ENCODE measurements around the gene BCAS3. TPM values are rescaled to one million over a fixed set of nuclear protein-coding genes. Genes with fewer than 3 reads are reported as not detected.

The BCAS3 gene
- total RNA-seq, 1 donor from 2014 or later: 44.8 TPM

- peaks cover 3% of the 10 kb centered on the region for H3K4me1 Mint-ChIP-seq (ENCODE audit: low read depth, unreplicated experiment)
- peaks cover 5% of the 10 kb centered on the region for H3K9me3 Mint-ChIP-seq (ENCODE audit: unreplicated experiment)
- H3K27ac Mint-ChIP-seq (ENCODE audit: unreplicated experiment): no peak overlapping the region
- peaks cover 3% of the 10 kb centered on the region for H3K27me3 Mint-ChIP-seq (ENCODE audit: unreplicated experiment)
- peaks cover 5% of the 10 kb centered on the region for H3K36me3 Mint-ChIP-seq (ENCODE audit: unreplicated experiment)
- TF ChIP-seq CTCF (IDR thresholded peaks at IDR 0.05; ENCODE audit: partially characterized antibody, unreplicated experiment): no peak
- no peak overlapping the region for H3K4me3 Mint-ChIP-seq (ENCODE audit: unreplicated experiment)
- no peak for DNase-seq
These were observed 745.2 kb downstream of the BCAS3 start for GRCh38 chr17:61422869-61423268.

GRCh38 chr17:61423967-61424649 lies 746.5 kb downstream of the BCAS3 start:
- Mint-ChIP-seq H3K9me3 (ENCODE audit: unreplicated experiment) (peaks cover 2% of the 10 kb centered on the region), H3K27ac (ENCODE audit: unreplicated experiment) (no peak overlapping the region), H3K36me3 (ENCODE audit: unreplicated experiment) (peaks cover 2% of the 10 kb centered on the region), H3K4me3 (ENCODE audit: unreplicated experiment) (no peak overlapping the region), H3K4me1 (ENCODE audit: low read depth, unreplicated experiment) (peaks cover 1% of the 10 kb centered on the region), H3K27me3 (ENCODE audit: unreplicated experiment) (peaks cover 3% of the 10 kb centered on the region)
- DNase-seq: no peak
- no peak for TF ChIP-seq CTCF (IDR thresholded peaks at IDR 0.05; ENCODE audit: partially characterized antibody, unreplicated experiment)

- H3K9me3 Mint-ChIP-seq (ENCODE audit: unreplicated experiment): peaks cover 2% of the 10 kb centered on the region
- no peak for DNase-seq
- no peaks in the 10 kb centered on the region for H3K36me3 Mint-ChIP-seq (ENCODE audit: unreplicated experiment)
- H3K4me3 Mint-ChIP-seq (ENCODE audit: unreplicated experiment): no peak overlapping the region
- peaks cover 2% of the 10 kb centered on the region for H3K27me3 Mint-ChIP-seq (ENCODE audit: unreplicated experiment)
- H3K4me1 Mint-ChIP-seq (ENCODE audit: low read depth, unreplicated experiment): peaks cover 1% of the 10 kb centered on the region
- TF ChIP-seq CTCF (IDR thresholded peaks at IDR 0.05; ENCODE audit: partially characterized antibody, unreplicated experiment): no peak
- no peak overlapping the region for H3K27ac Mint-ChIP-seq (ENCODE audit: unreplicated experiment)
These were observed 748.2 kb downstream of the BCAS3 start for GRCh38 chr17:61425682-61426481.

GRCh38 chr17:61426482-61427304 lies 749.0 kb downstream of the BCAS3 start:
- H3K36me3 Mint-ChIP-seq (ENCODE audit: unreplicated experiment): no peaks in the 10 kb centered on the region
- H3K4me1 Mint-ChIP-seq (ENCODE audit: low read depth, unreplicated experiment): no peaks in the 10 kb centered on the region
- no peak overlapping the region for H3K27ac Mint-ChIP-seq (ENCODE audit: unreplicated experiment)
- no peak for TF ChIP-seq CTCF (IDR thresholded peaks at IDR 0.05; ENCODE audit: partially characterized antibody, unreplicated experiment)
- H3K4me3 Mint-ChIP-seq (ENCODE audit: unreplicated experiment): no peak overlapping the region
- peaks cover 2% of the 10 kb centered on the region for H3K27me3 Mint-ChIP-seq (ENCODE audit: unreplicated experiment)
- DNase-seq: no peak
- H3K9me3 Mint-ChIP-seq (ENCODE audit: unreplicated experiment): peaks cover 2% of the 10 kb centered on the region

All from glutamatergic neuron (in vitro differentiated cells).